A549 (cell line): ENCODE measurements around the gene PYGB.

ENCODE experiments used
- HDAC2 ChIP-seq: fragments of 200-600 bp; sonication (generic); IDR thresholded peaks from 2 replicates; pipeline ENCODE4 v1.6.1; 2016
- MAZ ChIP-seq: fragments of 150-350 bp; IDR thresholded peaks from 2 replicates; pipeline ENCODE4 v1.6.1; 2014; ENCODE audit warnings: antibody characterized with exemption, low read depth, low read length, borderline replicate concordance
- TF ChIP-seq, protein P1 (sequence below): fragments of >200 bp; sonication (Bioruptor Twin); formaldehyde crosslinking; IDR thresholded peaks from 3 replicates; pipeline ENCODE4 v1.5.1; 2016

DNA sequence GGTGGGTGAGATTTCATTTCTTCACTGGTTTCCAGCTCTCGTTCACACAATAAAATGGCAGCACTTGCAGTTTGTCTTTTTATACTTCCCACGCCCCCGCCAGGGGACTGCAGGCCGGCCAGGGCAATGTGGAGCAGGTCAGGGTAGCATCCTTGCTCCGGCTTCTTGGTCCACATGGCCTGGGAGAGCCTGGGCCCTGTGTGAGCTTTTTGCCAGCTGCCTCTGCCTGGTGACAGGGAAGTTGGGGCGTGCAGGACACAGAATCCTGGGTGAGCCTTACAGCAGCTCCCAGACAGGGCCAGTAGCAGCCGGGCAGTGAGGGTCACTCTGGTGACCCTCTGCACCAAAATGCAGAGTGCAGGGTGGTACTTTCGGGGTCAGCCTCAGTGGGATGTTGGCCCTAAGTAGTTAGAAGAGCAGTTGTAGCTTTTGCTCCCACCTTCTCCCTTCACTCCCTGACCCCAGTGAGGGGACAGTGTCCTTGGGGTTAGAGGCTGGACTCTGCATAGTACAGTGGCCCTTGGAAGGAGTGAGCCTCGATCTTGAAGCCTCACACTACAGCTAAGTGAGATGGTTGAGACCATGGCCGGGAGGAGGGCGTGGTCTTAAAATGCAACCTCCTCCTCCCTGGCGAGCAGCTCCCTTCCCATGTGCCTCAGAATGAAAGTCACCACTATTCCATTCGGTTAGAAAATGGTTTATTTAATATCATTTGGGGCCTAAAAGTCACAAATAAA lies 23.8 kb downstream of the PYGB start:
- TF ChIP-seq, protein P1, sequence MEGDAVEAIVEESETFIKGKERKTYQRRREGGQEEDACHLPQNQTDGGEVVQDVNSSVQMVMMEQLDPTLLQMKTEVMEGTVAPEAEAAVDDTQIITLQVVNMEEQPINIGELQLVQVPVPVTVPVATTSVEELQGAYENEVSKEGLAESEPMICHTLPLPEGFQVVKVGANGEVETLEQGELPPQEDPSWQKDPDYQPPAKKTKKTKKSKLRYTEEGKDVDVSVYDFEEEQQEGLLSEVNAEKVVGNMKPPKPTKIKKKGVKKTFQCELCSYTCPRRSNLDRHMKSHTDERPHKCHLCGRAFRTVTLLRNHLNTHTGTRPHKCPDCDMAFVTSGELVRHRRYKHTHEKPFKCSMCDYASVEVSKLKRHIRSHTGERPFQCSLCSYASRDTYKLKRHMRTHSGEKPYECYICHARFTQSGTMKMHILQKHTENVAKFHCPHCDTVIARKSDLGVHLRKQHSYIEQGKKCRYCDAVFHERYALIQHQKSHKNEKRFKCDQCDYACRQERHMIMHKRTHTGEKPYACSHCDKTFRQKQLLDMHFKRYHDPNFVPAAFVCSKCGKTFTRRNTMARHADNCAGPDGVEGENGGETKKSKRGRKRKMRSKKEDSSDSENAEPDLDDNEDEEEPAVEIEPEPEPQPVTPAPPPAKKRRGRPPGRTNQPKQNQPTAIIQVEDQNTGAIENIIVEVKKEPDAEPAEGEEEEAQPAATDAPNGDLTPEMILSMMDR, result no peak
- TF ChIP-seq MAZ, result no peak
- TF ChIP-seq HDAC2, result no peak
